VCaP (cell line): ENCODE results near the gene SP4.

Experiments
- H3K27ac ChIP-seq: fragments of 450-650 bp; 2 replicates; pipeline ENCODE4 v1.5.1; 2017
- TF ChIP-seq, protein P1 (sequence below): fragments of 450-650 bp; conservative IDR thresholded peaks from 2 replicates; pipeline ENCODE4 v1.5.1; 2017; ENCODE audit warnings: mild to moderate bottlenecking, moderate library complexity

Gene SP4

DNA sequence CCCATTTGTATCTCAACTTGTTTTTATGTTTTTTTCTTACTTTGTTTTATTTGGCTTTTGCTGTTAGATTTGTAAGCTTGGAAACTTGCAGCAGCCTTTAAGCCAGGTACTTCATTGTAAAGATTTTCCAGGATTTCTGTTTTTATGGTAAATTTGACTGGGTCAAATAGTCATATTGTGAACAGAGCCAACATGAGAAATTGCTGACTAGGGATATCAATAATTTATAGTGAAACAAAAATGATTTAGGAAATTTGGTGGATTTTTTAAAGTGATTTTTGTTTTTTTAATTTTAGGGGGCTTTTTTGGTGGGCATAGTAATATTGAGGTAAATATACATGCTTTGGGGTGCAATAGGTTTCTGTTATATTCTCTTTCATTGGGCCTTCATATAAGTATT is 22.2 kb downstream of the SP4 start:
- TF ChIP-seq, protein P1, sequence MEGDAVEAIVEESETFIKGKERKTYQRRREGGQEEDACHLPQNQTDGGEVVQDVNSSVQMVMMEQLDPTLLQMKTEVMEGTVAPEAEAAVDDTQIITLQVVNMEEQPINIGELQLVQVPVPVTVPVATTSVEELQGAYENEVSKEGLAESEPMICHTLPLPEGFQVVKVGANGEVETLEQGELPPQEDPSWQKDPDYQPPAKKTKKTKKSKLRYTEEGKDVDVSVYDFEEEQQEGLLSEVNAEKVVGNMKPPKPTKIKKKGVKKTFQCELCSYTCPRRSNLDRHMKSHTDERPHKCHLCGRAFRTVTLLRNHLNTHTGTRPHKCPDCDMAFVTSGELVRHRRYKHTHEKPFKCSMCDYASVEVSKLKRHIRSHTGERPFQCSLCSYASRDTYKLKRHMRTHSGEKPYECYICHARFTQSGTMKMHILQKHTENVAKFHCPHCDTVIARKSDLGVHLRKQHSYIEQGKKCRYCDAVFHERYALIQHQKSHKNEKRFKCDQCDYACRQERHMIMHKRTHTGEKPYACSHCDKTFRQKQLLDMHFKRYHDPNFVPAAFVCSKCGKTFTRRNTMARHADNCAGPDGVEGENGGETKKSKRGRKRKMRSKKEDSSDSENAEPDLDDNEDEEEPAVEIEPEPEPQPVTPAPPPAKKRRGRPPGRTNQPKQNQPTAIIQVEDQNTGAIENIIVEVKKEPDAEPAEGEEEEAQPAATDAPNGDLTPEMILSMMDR = no peak
- H3K27ac ChIP-seq = no peak overlapping the region

DNA sequence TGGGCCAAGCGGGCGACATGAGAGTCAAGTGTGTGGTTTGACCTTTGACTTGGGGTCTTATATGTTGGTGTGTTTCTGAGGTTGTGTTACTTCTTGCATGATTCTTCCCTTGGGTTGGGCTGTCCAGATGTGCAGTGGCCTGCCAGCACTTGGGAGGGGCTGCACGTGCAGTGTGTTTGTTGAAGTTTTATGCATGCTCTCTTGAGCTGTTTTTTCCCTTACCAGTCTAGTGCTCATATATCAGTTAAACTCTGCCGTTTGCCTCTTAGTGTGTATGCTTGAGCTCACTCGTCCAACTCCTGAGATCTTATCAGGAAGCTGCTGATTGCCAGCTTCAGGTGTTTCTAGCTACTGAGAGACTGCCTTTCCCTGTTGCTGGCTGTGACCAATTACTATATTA is 23.1 kb downstream of the SP4 start:
- H3K27ac ChIP-seq = peak overlapping the region; percentile 15; the same call in 1 of the 2 replicates
- TF ChIP-seq, protein P1 = no peak

DNA sequence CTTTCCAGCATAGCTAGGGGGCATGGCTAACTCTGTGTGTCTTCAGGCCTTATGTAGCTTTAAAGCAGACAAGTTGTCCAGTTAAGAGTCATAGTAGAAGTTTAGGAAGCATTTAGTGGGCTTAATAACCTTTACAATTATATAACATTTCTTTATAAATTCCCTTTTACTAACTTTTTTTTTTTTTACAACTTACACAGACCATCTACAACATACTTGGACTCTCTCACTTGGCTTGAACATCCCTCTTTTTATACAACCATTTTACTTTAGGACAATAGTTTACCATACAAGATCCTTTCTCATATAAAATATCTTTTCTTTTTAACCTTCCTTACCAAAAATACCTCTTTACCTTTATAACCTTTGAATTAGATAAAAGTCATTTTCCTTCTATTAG is 26.3 kb downstream of the SP4 start:
- TF ChIP-seq, protein P1 = no peak
- H3K27ac ChIP-seq = no peak overlapping the region

DNA sequence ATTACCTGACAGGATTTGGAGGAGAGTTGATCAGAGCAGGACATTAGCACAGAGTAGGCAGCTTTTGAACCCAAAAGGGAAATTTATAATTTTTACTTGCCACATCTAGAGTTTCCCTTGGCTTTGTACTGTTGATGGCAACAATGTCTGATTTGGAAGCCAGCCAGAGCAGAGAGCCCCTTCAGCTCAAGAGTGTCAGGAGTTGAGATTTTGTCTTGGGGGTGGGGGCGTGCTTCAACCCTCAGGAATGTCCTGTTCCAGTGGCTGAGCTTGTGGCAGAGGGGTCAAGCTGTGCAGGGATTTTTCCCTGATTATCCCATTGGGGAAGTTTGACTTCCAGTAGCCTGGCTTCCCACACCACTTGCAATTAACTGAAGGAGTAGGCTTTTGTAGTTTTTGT is 27.0 kb downstream of the SP4 start:
- TF ChIP-seq, protein P1 = no peak
- H3K27ac ChIP-seq = no peak overlapping the region

DNA sequence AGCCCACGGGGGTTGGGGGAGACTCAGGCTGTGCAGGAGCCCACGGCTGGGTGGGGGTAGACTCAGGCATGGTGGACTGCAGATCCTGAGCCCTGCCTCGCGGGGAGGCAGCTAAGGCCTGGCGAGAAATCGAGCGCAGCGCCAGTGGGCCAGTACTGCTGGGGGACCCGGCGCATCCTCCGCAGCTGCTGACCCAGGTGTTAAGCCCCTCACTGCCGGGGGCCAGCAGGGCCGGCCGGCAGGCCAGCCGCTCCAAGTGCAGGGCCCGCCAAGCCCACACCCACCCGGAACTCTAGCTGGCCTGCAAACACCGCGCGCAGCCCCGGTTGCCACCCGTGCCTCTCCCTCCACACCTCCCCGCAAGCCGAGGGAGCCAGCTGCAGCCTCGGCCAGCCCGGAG is 33.4 kb downstream of the SP4 start:
- TF ChIP-seq, protein P1 = no peak
- H3K27ac ChIP-seq = no peak overlapping the region

DNA sequence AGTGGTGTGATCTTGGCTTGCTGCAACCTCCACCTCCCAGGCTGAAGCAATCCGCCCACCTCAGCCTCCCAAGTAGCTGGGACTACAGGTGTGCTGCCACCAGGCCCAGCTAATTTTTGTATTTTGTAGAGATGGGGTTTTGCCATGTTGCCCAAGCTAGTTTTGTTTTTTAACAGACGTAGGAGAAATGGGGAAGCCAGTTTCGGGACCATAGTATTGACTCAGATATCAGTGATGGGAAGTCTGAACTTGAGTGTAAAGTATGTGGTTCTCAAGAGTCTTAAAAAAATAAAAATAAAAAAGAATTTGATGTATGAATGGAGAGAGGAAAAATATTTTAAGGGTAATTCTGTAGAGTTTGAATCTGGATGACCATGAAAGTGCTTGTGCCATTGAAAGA is 34.2 kb downstream of the SP4 start:
- TF ChIP-seq, protein P1 = no peak
- H3K27ac ChIP-seq = no peak overlapping the region

DNA sequence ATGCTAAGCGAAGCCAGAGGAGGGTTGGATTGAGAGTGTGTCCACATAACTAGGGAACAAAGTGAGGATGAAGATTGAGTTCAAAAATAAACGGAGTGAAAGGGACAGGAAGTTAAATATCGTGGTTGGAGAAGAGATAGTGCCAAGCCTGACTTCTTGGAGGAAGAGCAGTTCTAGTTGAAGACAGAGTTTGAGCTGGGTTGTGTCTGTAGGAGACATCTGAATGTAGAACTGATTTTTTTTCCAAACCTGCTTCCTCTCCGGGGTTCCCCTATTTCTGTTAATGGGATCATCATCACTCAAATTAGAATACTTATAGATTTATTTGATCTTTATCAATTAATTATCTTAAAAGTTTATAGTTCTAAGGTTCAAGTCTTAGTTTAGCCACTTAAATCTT is 35.6 kb downstream of the SP4 start:
- TF ChIP-seq, protein P1 = no peak
- H3K27ac ChIP-seq = no peak overlapping the region

DNA sequence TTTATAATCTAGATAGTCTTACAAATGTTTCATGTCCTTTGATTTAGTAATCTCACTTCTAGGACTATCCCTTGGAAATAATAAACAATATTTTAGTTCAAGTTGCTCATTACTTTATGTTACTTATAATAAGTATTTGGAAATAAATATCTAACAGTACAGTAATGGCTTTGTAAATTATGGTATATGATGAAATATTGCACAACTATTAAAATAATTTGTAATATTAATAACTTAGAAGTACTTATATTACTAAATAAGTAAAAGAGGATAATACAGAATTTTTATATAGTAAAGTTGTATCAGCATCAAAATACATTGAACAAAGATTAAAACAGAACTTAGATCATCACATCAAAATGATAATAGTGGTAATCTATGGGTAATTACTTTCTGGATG is 41.1 kb downstream of the SP4 start:
- TF ChIP-seq, protein P1 = no peak
- H3K27ac ChIP-seq = no peak overlapping the region
